IMR-90 (cell line): ENCODE measurements around the gene IQCF6.
"Not testable (repeated sequence)": the region's sequence is repeated elsewhere in the genome, so short reads cannot be mapped to it uniquely, and the experiment has no call there.

Experiments
- BHLHE40 ChIP-seq: fragments of 150-350 bp; IDR thresholded peaks from 2 replicates; pipeline ENCODE4 v1.6.1; 2016; ENCODE audit warnings: mild to moderate bottlenecking, low read depth, low read length
- CHD1 ChIP-seq: IDR thresholded peaks from 2 replicates; pipeline ENCODE4 v1.6.1; 2012; ENCODE audit warnings: low read depth, low read length, improper control_type of control experiment
- CTCF ChIP-seq: conservative IDR thresholded peaks from 2 replicates; pipeline ENCODE4 v1.5.1; 2012; ENCODE audit warnings: mild to moderate bottlenecking, low read depth, low read length, improper control_type of control experiment
- MAFK ChIP-seq: IDR thresholded peaks from 2 replicates; pipeline ENCODE4 v1.6.1; 2012; ENCODE audit warnings: low read depth, low read length, improper control_type of control experiment
- MAZ ChIP-seq: IDR thresholded peaks from 2 replicates; pipeline ENCODE4 v1.6.1; 2012; ENCODE audit warnings: low read depth, mild to moderate bottlenecking, low read length, improper control_type of control experiment, moderate library complexity, borderline replicate concordance
- POLR2A ChIP-seq: IDR thresholded peaks from 2 replicates; pipeline ENCODE4 v1.6.1; 2012; ENCODE audit warnings: mild to moderate bottlenecking, low read depth, low read length
- TF ChIP-seq, protein P1 (sequence below): fragments of 150-350 bp; IDR thresholded peaks from 2 replicates; pipeline ENCODE4 v1.6.1; 2016; ENCODE audit warnings: low read depth, mild to moderate bottlenecking, low read length, moderate library complexity, borderline replicate concordance
- TF ChIP-seq, protein P2 (sequence below): fragments of 150-350 bp; IDR thresholded peaks from 2 replicates; pipeline ENCODE4 v1.6.1; 2017; ENCODE audit warnings: mild to moderate bottlenecking, antibody characterized with exemption, low read length, low read depth

DNA sequence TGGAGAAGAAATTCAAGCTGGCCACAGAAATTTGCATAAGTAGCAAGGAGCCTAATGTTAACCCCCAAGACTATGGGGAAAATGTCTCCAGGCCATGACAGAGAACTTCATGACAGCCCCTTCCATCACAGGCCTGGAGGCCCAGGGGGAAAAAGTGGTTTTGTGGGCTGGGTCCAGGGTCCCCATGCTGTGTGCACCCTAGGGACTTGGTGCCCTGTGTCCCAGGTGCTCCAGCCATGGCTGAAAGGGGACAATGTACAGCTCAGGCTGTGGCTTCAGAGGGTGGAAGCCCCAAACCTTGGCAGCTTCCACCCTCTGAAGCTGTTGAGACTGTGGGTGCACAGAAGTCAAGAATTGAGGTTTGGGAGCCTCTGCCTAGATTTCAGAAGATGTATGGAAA lies 8.5 kb upstream of the IQCF6 start:
- not testable (repeated sequence) for TF ChIP-seq CTCF, CHD1, POLR2A, MAFK, MAZ, BHLHE40
- TF ChIP-seq, protein P1, sequence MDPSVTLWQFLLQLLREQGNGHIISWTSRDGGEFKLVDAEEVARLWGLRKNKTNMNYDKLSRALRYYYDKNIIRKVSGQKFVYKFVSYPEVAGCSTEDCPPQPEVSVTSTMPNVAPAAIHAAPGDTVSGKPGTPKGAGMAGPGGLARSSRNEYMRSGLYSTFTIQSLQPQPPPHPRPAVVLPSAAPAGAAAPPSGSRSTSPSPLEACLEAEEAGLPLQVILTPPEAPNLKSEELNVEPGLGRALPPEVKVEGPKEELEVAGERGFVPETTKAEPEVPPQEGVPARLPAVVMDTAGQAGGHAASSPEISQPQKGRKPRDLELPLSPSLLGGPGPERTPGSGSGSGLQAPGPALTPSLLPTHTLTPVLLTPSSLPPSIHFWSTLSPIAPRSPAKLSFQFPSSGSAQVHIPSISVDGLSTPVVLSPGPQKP = not testable (repeated sequence)
- TF ChIP-seq, protein P2, sequence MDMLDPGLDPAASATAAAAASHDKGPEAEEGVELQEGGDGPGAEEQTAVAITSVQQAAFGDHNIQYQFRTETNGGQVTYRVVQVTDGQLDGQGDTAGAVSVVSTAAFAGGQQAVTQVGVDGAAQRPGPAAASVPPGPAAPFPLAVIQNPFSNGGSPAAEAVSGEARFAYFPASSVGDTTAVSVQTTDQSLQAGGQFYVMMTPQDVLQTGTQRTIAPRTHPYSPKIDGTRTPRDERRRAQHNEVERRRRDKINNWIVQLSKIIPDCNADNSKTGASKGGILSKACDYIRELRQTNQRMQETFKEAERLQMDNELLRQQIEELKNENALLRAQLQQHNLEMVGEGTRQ = not testable (repeated sequence)
